ENCODE measurements around the gene MALT1.
"Not testable (repeated sequence)": the region's sequence is repeated elsewhere in the genome, so short reads cannot be mapped to it uniquely, and the experiment has no call there.

DNA sequence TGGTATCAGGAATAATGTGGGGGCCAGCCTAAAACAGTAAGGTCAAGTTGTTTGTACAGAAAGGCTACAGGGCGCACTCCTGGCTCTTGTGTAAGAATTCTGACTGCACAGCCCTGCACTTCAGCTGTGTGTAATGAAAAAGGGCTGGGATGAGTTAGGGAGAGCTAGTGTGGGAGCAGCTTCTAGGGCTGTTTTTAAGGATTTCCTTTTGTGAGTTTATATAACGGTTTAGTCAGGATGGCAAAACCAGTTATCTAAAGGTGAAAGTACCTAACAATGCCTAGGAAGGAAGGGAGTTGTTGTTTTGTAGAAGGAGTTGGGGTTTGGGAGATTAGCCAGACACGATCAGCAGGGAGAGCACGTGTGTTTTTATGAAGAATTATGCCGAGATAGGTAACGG lies 27.7 kb upstream of the MALT1 start:
- TF ChIP-seq, protein P1, sequence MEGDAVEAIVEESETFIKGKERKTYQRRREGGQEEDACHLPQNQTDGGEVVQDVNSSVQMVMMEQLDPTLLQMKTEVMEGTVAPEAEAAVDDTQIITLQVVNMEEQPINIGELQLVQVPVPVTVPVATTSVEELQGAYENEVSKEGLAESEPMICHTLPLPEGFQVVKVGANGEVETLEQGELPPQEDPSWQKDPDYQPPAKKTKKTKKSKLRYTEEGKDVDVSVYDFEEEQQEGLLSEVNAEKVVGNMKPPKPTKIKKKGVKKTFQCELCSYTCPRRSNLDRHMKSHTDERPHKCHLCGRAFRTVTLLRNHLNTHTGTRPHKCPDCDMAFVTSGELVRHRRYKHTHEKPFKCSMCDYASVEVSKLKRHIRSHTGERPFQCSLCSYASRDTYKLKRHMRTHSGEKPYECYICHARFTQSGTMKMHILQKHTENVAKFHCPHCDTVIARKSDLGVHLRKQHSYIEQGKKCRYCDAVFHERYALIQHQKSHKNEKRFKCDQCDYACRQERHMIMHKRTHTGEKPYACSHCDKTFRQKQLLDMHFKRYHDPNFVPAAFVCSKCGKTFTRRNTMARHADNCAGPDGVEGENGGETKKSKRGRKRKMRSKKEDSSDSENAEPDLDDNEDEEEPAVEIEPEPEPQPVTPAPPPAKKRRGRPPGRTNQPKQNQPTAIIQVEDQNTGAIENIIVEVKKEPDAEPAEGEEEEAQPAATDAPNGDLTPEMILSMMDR (conservative IDR thresholded peaks at IDR 0.05; ENCODE audit: low read depth, low read length): not testable (repeated sequence)
- TF ChIP-seq EZH2 (IDR thresholded peaks at IDR 0.05; ENCODE audit: low read length, unreplicated experiment): not testable (repeated sequence)

Data from PC-3 (cell line).